Fibroblast of skin of left biceps (primary cell): Measurements from ENCODE around the gene NXPE4.

Experiments used
- DNase-seq, 2 experiments: peaks; one replicate each; pipeline ENCODE4 v3.0.0-alpha.2; 2013; ENCODE audit warnings: low read depth in 2 of 2

Gene NXPE4

DNA sequence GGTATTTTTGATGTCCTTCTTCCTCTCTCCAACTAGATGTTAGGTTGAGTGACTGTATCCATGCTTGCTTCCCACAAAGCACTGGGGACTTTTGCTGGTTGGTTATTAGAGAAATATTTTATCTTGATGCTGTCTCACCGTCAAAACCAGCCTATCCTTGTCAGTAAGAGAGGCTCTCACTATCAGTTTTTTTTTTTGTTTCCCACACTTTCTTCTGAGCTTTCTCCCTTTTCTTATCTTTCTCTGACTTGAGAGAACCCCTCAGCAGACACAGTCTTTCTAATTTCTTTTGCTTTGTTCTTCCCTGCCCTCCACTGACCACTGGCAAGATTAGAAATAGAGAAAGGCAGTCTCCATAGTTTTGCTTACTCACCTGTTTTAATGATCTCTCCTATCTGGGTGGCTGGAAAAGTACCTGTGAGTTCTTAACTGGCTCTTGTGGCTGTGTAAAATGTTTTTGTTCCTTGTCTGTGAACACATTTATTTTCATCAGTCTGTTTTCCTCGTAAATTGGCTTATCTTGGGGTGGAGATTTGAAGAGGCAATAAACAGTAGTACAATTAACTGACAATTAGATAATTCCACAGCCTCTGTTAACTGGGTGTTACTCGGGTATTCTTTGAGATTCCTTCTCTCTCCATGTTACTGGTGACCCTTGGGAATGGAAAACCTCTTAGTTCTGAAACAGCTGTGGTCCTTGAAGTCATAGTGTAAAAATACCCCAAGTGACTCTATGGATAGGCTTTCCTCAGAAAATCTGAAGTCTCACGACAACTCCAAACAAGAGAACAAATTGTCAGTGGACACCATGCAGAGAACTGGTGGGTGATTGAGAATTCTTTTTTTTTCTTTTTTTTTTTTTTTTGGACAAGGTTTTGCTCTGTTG is 35.9 kb downstream of the NXPE4 start, which contains the start of gene NXPE1:
Gene NXPE1, minus strand, starts transcription at position 457 of the 886 bp plus-strand sequence. CDS start 8,680 bp downstream, outside the sequence.
- DNase-seq: no peak

DNA sequence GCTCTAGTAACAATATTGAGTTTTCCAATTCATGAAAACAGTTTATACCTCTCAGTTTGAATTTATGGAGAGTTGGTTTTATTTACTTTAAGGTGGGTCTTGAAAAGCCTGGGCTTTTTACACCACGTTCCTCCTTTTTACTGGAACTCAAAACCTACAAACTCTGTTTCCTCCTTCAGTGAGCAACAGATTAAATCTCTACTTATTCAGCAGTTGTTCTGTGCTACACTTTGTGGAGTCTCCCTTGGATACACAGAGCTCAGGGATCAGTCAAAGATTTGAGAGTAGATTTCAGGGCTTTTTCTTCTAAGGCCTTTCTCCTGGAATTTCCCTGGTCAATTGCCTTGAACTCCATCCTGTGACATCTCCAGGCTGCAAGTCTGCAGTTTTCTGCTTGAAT is 39.5 kb downstream of the NXPE4 start:
- DNase-seq: no peak

DNA sequence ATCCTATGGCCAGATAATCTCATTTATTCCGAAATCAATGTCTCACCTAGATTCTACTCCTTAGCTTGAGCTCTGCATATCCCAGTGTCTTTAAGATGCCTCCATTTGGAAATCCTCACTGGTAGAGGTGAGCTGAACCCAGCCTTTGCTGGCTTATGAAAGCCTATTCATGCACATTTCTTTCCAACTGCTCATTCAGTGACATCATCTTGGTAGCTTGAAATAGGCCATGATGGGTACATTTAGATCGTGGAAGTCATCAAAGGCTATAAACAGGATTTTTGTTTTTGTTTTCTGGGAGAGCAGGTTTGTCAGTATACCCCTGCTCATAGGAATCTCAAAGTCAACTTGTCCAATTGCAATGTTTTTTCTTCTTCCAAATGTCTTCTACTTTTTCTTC is 41.9 kb downstream of the NXPE4 start:
- no peak for DNase-seq

DNA sequence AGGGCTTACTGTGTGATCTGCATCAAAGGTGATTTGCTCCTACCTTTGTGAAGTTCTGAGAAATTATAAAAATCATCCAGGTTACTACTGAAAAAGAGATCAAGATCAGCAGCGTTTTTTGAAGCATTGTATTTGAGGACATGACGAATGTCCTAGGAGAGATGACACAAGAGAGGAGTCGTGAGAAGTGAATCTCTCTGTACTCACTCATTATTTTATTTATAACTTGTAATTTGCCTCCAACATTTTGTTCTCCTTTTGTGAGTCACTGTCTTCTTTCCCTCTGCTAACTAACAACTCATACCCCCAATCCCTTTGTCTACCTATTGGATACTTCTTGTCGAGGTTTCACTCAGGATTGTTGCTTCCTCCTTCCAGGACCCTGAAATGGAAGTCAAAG is 44.5 kb downstream of the NXPE4 start:
- DNase-seq: no peak

DNA sequence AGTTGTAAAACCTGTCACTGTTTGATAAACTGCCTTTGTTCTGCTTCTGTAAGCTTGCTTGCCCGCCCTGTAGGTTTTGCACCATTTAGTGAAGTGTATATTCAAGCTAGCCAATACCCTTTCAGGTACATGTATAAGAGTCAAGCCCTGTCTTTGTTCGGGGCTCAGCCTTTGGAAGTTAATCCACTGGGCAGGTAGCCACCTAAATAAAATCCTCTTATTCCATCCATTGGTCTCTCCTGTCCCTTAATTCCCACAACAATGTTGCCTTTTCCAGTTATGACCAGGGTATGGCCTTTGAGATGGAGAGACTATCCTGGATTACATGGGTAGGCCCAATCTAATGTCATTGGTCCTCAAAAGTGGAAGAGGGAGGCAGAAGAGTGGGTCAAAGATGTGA is 69.9 kb downstream of the NXPE4 start:
- no peak for DNase-seq

DNA sequence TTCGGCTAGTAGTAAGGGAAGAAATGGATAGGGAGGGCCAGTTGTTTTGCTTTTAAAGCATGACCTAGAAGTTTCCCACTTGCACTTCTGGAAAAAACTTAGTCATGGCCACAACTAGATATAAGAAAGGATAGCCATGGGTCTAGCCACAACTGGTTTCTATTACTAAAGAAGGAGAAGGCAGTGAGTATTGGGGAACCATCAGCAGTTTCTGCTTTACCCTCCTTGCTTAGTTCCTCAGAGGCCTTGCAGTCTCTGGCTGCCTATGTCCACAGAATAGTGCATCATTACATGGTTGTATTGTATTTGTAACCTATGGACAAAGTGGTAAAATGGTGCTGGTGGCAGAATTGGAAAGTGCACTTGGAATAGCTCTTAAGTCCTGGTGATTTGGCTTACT is 71.5 kb downstream of the NXPE4 start:
- no peak for DNase-seq

DNA sequence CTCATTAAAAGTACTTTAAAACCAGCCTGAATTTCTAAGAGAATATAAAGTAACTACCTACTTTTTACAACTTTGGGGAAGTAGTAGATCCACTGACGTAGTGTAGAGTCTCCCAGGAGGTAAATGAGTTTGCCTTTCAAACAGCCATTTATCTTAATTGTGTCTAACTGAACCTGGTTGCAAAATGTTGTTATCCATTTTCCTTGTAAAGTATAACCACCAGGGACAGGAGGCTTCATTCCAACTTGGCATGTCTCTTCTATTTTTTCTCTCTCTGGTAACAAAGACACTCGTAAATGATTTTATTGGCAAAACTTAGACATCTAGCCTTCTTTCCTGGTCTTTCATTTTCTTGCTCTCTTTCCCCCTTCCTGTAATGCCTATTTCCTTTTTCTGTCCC is 72.8 kb downstream of the NXPE4 start:
- DNase-seq: no peak
